NCI-H1694 treated with DMSO at 0.1 percent for 48 hours (cell line): ENCODE data around the gene SMARCD2.
A peak's percentile ranks its signal among the peaks of the same experiment; 100 is the strongest.

Experiments used
- DNase-seq: peaks from one replicate; lab custom pipeline; 2025; lab: John Stamatoyannopoulos, UW

SMARCD2 gene

GRCh38 chr17:63832014-63832413, 10.5 kb downstream of the SMARCD2 start:
- DNase-seq: no peak

GRCh38 chr17:63831505-63831904, 11.0 kb downstream of the SMARCD2 start:
- no peak for DNase-seq

GRCh38 chr17:63830904-63831491, 11.5 kb downstream of the SMARCD2 start:
- DNase-seq: no peak

- DNase-seq: no peak
Observed at GRCh38 chr17:63830278-63830677, 12.2 kb downstream of the SMARCD2 start.

- DNase-seq: no peak
Observed at GRCh38 chr17:63828936-63829335, 13.5 kb downstream of the SMARCD2 start.

- no peak for DNase-seq
Observed at GRCh38 chr17:63827801-63828221, 14.7 kb downstream of the SMARCD2 start.

GRCh38 chr17:63827002-63827800, 15.3 kb downstream of the SMARCD2 start, which contains the start of the genes FTSJ3 and PSMC5:
Gene FTSJ3 (minus strand): TSS chr17:63827663. CDS start chr17:63826902, 761 bp downstream.
Gene PSMC5 (plus strand): TSS chr17:63827431. CDS start chr17:63827491, 60 bp downstream.
- peak; percentile 96 for DNase-seq

GRCh38 chr17:63826468-63827001, 15.9 kb downstream of the SMARCD2 start:
- DNase-seq: no peak

- no peak for DNase-seq
Observed at GRCh38 chr17:63824362-63824761, 18.1 kb downstream of the SMARCD2 start.

GRCh38 chr17:63823659-63824331, 18.7 kb downstream of the SMARCD2 start:
- no peak for DNase-seq

- no peak for DNase-seq
Observed at GRCh38 chr17:63822537-63822936, 19.9 kb downstream of the SMARCD2 start.

- DNase-seq: no peak
Observed at GRCh38 chr17:63821804-63822203, 20.7 kb downstream of the SMARCD2 start.

- no peak for DNase-seq
Observed at GRCh38 chr17:63820963-63821561, 21.4 kb downstream of the SMARCD2 start.

GRCh38 chr17:63819585-63820537, 22.6 kb downstream of the SMARCD2 start:
- DNase-seq: no peak

- DNase-seq: no peak
Observed at GRCh38 chr17:63819131-63819530, 23.4 kb downstream of the SMARCD2 start.

GRCh38 chr17:63817736-63818385, 24.6 kb downstream of the SMARCD2 start:
- DNase-seq: no peak

- no peak for DNase-seq
Observed at GRCh38 chr17:63816669-63817068, 25.8 kb downstream of the SMARCD2 start.

GRCh38 chr17:63816123-63816522, 26.4 kb downstream of the SMARCD2 start:
- no peak for DNase-seq

GRCh38 chr17:63809970-63810369, 32.5 kb downstream of the SMARCD2 start:
- DNase-seq: no peak

- DNase-seq: no peak
Observed at GRCh38 chr17:63805591-63805990, 36.9 kb downstream of the SMARCD2 start.
